GM12878 (cell line): ENCODE data around the gene STXBP3. TPM values are rescaled to one million over a fixed set of nuclear protein-coding genes. Genes with fewer than 3 reads are reported as not detected.

Experiments used
- ATAC-seq: fragments of 200-7000 bp; cut with Tn5 transposase; 3 replicates; pipeline ENCODE4 v1.9.1; 2020; ENCODE audit warnings: mild to moderate bottlenecking, moderate library complexity
- BruUV-seq: library from RNA; stranded (reverse); fragments of 400-500 nt; replicated peaks from 2 replicates; lab custom pipeline; 2021; lab: Mats Ljungman, UMichigan
- CTCF ChIA-PET: fragments of 300-600 bp; sonication (Branson Sonifier 250); formaldehyde crosslinking; extraction: SDS; loops from one replicate; lab custom pipeline; 2021; ENCODE audit warnings: inconsistent platforms; lab: Yijun Ruan, JAX
- POLR2A ChIA-PET: fragments of 350-600 bp; formaldehyde crosslinking; extraction: SDS; loops from one replicate; lab custom pipeline; 2021; ENCODE audit warnings: inconsistent platforms; lab: Charles Lee
- RAD21 ChIA-PET: fragments of 300-600 bp; sonication (Branson Sonifier 250); formaldehyde crosslinking; loops from one replicate; lab custom pipeline; 2023; ENCODE audit warnings: antibody characterized with exemption; ENCODE audit not compliant: unreplicated experiment; lab: Charles Lee
- SMC1A ChIA-PET: fragments of 300-600 bp; sonication (Branson Sonifier 250); formaldehyde crosslinking; loops from one replicate; lab custom pipeline; 2023; ENCODE audit not compliant: unreplicated experiment, uncharacterized antibody; lab: Charles Lee
- DNase-seq: peaks from one replicate; pipeline ENCODE4 v3.0.0-alpha.2; 2011; ENCODE audit warnings: low read depth, low spot score
- FAIRE-seq: peaks from 3 replicates; lab custom pipeline; 2011; peaks lifted over from hg19 to GRCh38; lab: Jason Lieb, UNC
- H2AFZ ChIP-seq: 2 replicates; pipeline ENCODE4 v1.6.0; 2011; ENCODE audit warnings: low read depth, low read length, control low read depth; ENCODE audit not compliant: control insufficient read depth
- H3K27ac ChIP-seq: 2 replicates; pipeline ENCODE4 v1.5.1; 2011; ENCODE audit warnings: control low read depth; ENCODE audit not compliant: control insufficient read depth, insufficient read depth
- H3K27me3 ChIP-seq, 2 experiments: replicated peaks in 1 of 2; 2 replicates each; pipeline versions ENCODE4 v1.6.0 to v1.6.1; 2011; ENCODE audit warnings: low read length in 1 of 2; ENCODE audit not compliant: control insufficient read depth in 2 of 2, insufficient read depth in 2 of 2
- H3K36me3 ChIP-seq, 2 experiments: 2 replicates each; pipeline ENCODE4 v1.5.1; 2011; ENCODE audit warnings: low read length in 1 of 2; ENCODE audit not compliant: control insufficient read depth in 2 of 2, insufficient read depth in 2 of 2
- H3K4me1 ChIP-seq: 2 replicates; pipeline ENCODE4 v1.6.1; 2011; ENCODE audit warnings: mild to moderate bottlenecking, low read length, moderate library complexity, mixed read lengths; ENCODE audit not compliant: control insufficient read depth, insufficient read depth
- H3K4me2 ChIP-seq: 2 replicates; pipeline ENCODE4 v1.6.0; 2011; ENCODE audit warnings: control low read depth; ENCODE audit not compliant: control insufficient read depth, insufficient read depth
- H3K4me3 ChIP-seq: fragments of 200-600 bp; sonication (generic); 2 replicates; pipeline ENCODE4 v1.5.1; 2016
- H3K79me2 ChIP-seq: 2 replicates; pipeline ENCODE4 v1.6.0; 2011; ENCODE audit warnings: low read length; ENCODE audit not compliant: control insufficient read depth, insufficient read depth
- H3K9ac ChIP-seq: 2 replicates; pipeline ENCODE4 v1.8.0; 2011; ENCODE audit warnings: low read length, control low read depth, mixed read lengths; ENCODE audit not compliant: control insufficient read depth, insufficient read depth
- H3K9me3 ChIP-seq: replicated peaks from 3 replicates; pipeline ENCODE4 v1.5.1; 2011; ENCODE audit warnings: mild to moderate bottlenecking, low read length; ENCODE audit not compliant: control insufficient read depth, insufficient read depth
- H4K20me1 ChIP-seq: 2 replicates; pipeline ENCODE4 v1.6.0; 2011; ENCODE audit not compliant: control insufficient read depth, insufficient read depth
- ASH2L ChIP-seq: fragments of 300-600, 200-600 bp; sonication (generic); IDR thresholded peaks from 2 replicates; pipeline ENCODE4 v1.6.1; 2017; ENCODE audit warnings: low read depth, mild to moderate bottlenecking, borderline replicate concordance
- IRF4 ChIP-seq: IDR thresholded peaks from 2 replicates; pipeline ENCODE4 v1.6.1; 2011; ENCODE audit warnings: low read depth, low read length
- NFIC ChIP-seq: IDR thresholded peaks from 2 replicates; pipeline ENCODE4 v1.6.1; 2012; ENCODE audit warnings: low read depth, mild to moderate bottlenecking, inconsistent platforms, low read length, moderate library complexity
- NR2C2 ChIP-seq: IDR thresholded peaks from 2 replicates; pipeline ENCODE4 v1.6.1; 2011; ENCODE audit warnings: borderline replicate concordance, low read depth; ENCODE audit not compliant: control insufficient read depth, insufficient read length
- RAD51 ChIP-seq: fragments of 450-650 bp; IDR thresholded peaks from 2 replicates; pipeline ENCODE4 v1.6.1; 2016; ENCODE audit warnings: moderate library complexity, mild to moderate bottlenecking, inconsistent platforms
- TARDBP ChIP-seq: IDR thresholded peaks from 2 replicates; pipeline ENCODE4 v1.6.1; 2016; ENCODE audit warnings: borderline replicate concordance
- ZBTB11 ChIP-seq: fragments of 450-650 bp; formaldehyde crosslinking; IDR thresholded peaks from 2 replicates; pipeline ENCODE4 v1.5.0; 2022; ENCODE audit warnings: mild to moderate bottlenecking, missing genetic modification characterization
- WGBS: methylation state at CpG from one replicate; pipeline ENCODE4 v1.1.6; 2016; ENCODE audit warnings: low lambda C conversion rate; ENCODE audit not compliant: insufficient replicate concordance, insufficient coverage; ENCODE audit errors: missing lambda C conversion rate; 5-methylcytosine and 5-hydroxymethylcytosine counted together
- in situ Hi-C: fragments of 300-500 bp; cut with MboI; formaldehyde crosslinking; loops from 9 replicates; pipeline ENCODE4 v1.14.3; 2018; ENCODE audit warnings: mixed read lengths
- intact Hi-C: fragments of 100-400 bp; cut with micrococcal nuclease; formaldehyde crosslinking; loops from one replicate; pipeline ENCODE4 v1.14.2; 2022; ENCODE audit not compliant: unreplicated experiment
- polyA plus RNA-seq, 11 experiments: library from polyadenylated mRNA; depleted of rRNA in 4 of 11; unstranded in 6 of 11; stranded (reverse) in 5 of 11; fragments of >200 nt; fragmentation: Nextera tagmentation in 4 of 11; fragmentation: Illumina TruSeq in 1 of 11; extraction: Ambion mirVana in 4 of 11; extraction: Trizol in 1 of 11; gene quantifications; 1 replicate in 1 of 11; 2 replicates in 10 of 11; pipeline versions ENCODE4 v1.2.1 to v1.2.3, GENCODE V29; 2011 to 2016; ENCODE audit warnings: inconsistent platforms in 2 of 11, missing spikeins in 2 of 11, low read depth in 1 of 11
- total RNA-seq, 4 experiments: library from RNA; depleted of rRNA in 3 of 4; stranded (reverse); fragments of >200 nt in 3 of 4; fragmentation: Illumina TruSeq in 1 of 4; extraction: Trizol in 1 of 4; gene quantifications; 2 replicates each; pipeline versions ENCODE4 v1.2.1 to v1.2.3, GENCODE V29; 2013 to 2021

STXBP3 gene
- total and polyA plus RNA-seq, 10 of the 15 experiments (the other 5 are each of a cell fraction or from before 2014, with no cell fraction given), result 19.6 to 35.1 (median 27.3) TPM

GRCh38 chr1:108830119-108831008 lies 83.9 kb downstream of the STXBP3 start:
- DNase-seq (no peak), ATAC-seq (no peak), FAIRE-seq (no peak)
- intact Hi-C loops, result no loop called here
- ChIA-PET CTCF (interaction anchor here (0.8 to 9.1 kb wide), 14 partner anchors 10 to 362 kb away, joined by 3 to 323 read pairs (median 10); a partner anchor contains a TSS), SMC1A (interaction anchor here (0.9 to 7.0 kb wide), 13 partner anchors 8 to 281 kb away, joined by 3 to 118 read pairs (median 5); a partner anchor contains a TSS), POLR2A (no interaction called here), RAD21 (interaction anchor here (1.1 to 6.7 kb wide), 3 partner anchors 51 to 282 kb away, joined by 3 to 92 read pairs (median 4); a partner anchor contains a TSS)
- Histone ChIP-seq H3K4me2 (no peak overlapping the region), H3K4me3 (no peak overlapping the region), H3K79me2 (no peaks in the 10 kb centered on the region), H3K4me1 (no peaks in the 10 kb centered on the region), H3K27me3 (no peaks in the 10 kb centered on the region), H3K36me3 (no peaks in the 10 kb centered on the region), H3K27ac (no peak overlapping the region), H3K9ac (no peak overlapping the region), H3K9me3 (no peaks in the 10 kb centered on the region), H4K20me1 (no peaks in the 10 kb centered on the region), H2AFZ (no peak overlapping the region)
- TF ChIP-seq RAD51 (no peak), IRF4 (no peak), NFIC (no peak), NR2C2 (no peak), ASH2L (no peak), TARDBP (no peak), ZBTB11 (CRISPR knock-in tag) (no peak)
- in situ Hi-C loops, result loop anchor here (10.0 kb wide), 1 partner anchor 64 kb away; no protein-coding TSS in a partner anchor
- no TSS peak for BruUV-seq
- 70% methylated on average over 20 of the region's 20 CpGs for WGBS
